H1 (cell line): ENCODE measurements around the gene CCDC198. TPM values are rescaled to one million over a fixed set of nuclear protein-coding genes. Genes with fewer than 3 reads are reported as not detected.

Source experiments
- CTCF ChIA-PET: fragments of 300-600 bp; sonication (Branson Sonifier 250); formaldehyde crosslinking; loops from one replicate; lab custom pipeline; 2021; ENCODE audit not compliant: partially characterized antibody; lab: Charles Lee
- POLR2A ChIA-PET: fragments of 300-600 bp; sonication (Branson Sonifier 250); formaldehyde crosslinking; loops from one replicate; lab custom pipeline; 2021; ENCODE audit warnings: inconsistent platforms; ENCODE audit not compliant: partially characterized antibody; lab: Charles Lee
- DNase-seq, 2 experiments: peaks; one replicate each; pipeline versions ENCODE4 v3.0.0 to v3.0.0-alpha.2; 2010 to 2022; ENCODE audit warnings: low spot score in 2 of 2, low read depth in 1 of 2, mixed read lengths in 1 of 2
- FAIRE-seq: peaks from 2 replicates; lab custom pipeline; 2011; peaks lifted over from hg19 to GRCh38; lab: Jason Lieb, UNC
- H2AFZ ChIP-seq: 2 replicates; pipeline ENCODE4 v1.8.1; 2012; ENCODE audit warnings: low read length, inconsistent platforms
- H2AK5ac ChIP-seq: 2 replicates; pipeline ENCODE4 v1.6.1; 2013; ENCODE audit warnings: low read depth, low read length
- H2BK120ac ChIP-seq: replicated peaks from 2 replicates; pipeline ENCODE3; 2013; ENCODE audit warnings: low read depth, low read length, inconsistent platforms
- H2BK12ac ChIP-seq: 2 replicates; pipeline ENCODE4 v1.6.1; 2013; ENCODE audit warnings: low read depth, low read length
- H2BK15ac ChIP-seq: 2 replicates; pipeline ENCODE4 v1.6.1; 2013; ENCODE audit warnings: low read length
- H2BK20ac ChIP-seq: 2 replicates; pipeline ENCODE4 v1.6.1; 2013; ENCODE audit warnings: low read length
- H2BK5ac ChIP-seq: 2 replicates; pipeline ENCODE4 v1.6.1; 2013; ENCODE audit warnings: low read depth, low read length
- H3K14ac ChIP-seq: 2 replicates; pipeline ENCODE4 v1.6.1; 2013; ENCODE audit warnings: inconsistent platforms; ENCODE audit not compliant: insufficient read length
- H3K18ac ChIP-seq: 2 replicates; pipeline ENCODE4 v1.6.1; 2013; ENCODE audit warnings: low read length; ENCODE audit errors: extremely low read depth
- H3K23ac ChIP-seq: 2 replicates; pipeline ENCODE4 v1.6.1; 2013; ENCODE audit warnings: inconsistent platforms; ENCODE audit not compliant: insufficient read length
- H3K23me2 ChIP-seq: 2 replicates; pipeline ENCODE4 v1.6.1; 2013; ENCODE audit warnings: low read depth, low read length
- H3K27ac ChIP-seq: 2 replicates; pipeline ENCODE4 v1.6.1; 2011; ENCODE audit warnings: low read depth, low read length, inconsistent platforms
- H3K27me3 ChIP-seq, 4 experiments: replicated peaks in 1 of 4; 1 replicate in 1 of 4; 2 replicates in 3 of 4; pipeline versions ENCODE4 v1.6.1 to v1.8.1; 2011 to 2013; ENCODE audit warnings: low read length in 3 of 4, mild to moderate bottlenecking in 3 of 4, inconsistent platforms in 2 of 4, mixed read lengths in 2 of 4, moderate library complexity in 1 of 4; ENCODE audit not compliant: control insufficient read depth in 3 of 4, insufficient read depth in 3 of 4; ENCODE audit errors: extremely low read depth in 1 of 4
- H3K36me3 ChIP-seq, 4 experiments: 2 replicates each; pipeline versions ENCODE4 v1.6.1 to v1.8.1; 2011 to 2013; ENCODE audit warnings: mild to moderate bottlenecking in 4 of 4, low read length in 3 of 4, moderate library complexity in 2 of 4, control low read depth in 1 of 4, inconsistent platforms in 1 of 4; ENCODE audit not compliant: insufficient read depth in 4 of 4, control insufficient read depth in 2 of 4
- H3K4ac ChIP-seq: replicated peaks from 2 replicates; pipeline ENCODE3; 2013; ENCODE audit warnings: low read length, low read depth, mixed read lengths, inconsistent platforms; ENCODE audit not compliant: insufficient read length
- H3K4me1 ChIP-seq, 4 experiments: replicated peaks in 1 of 4; 1 replicate in 1 of 4; 2 replicates in 3 of 4; pipeline versions ENCODE4 v1.6.1 to v1.8.1; 2011 to 2013; ENCODE audit warnings: low read length in 3 of 4, inconsistent platforms in 2 of 4, mixed read lengths in 1 of 4; ENCODE audit not compliant: insufficient read depth in 4 of 4, control insufficient read depth in 3 of 4
- H3K4me2 ChIP-seq, 2 experiments: 2 replicates each; pipeline versions ENCODE4 v1.6.1 to v1.8.1; 2011 to 2013; ENCODE audit warnings: low read depth in 2 of 2, low read length in 2 of 2, control low read depth in 1 of 2, inconsistent platforms in 1 of 2, mild to moderate bottlenecking in 1 of 2; ENCODE audit not compliant: insufficient read depth in 1 of 2
- H3K4me3 ChIP-seq, 4 experiments: fragments of 200-600, 300-600 bp in 1 of 4; sonication (generic), shearing (Covaris generic), sonication (Bioruptor Twin) in 1 of 4; 2 replicates each; pipeline versions ENCODE4 v1.5.1 to v1.8.1; 2011 to 2016; ENCODE audit warnings: low read length in 4 of 4, low read depth in 3 of 4, control low read depth in 2 of 4, inconsistent platforms in 2 of 4, mild to moderate bottlenecking in 2 of 4, mixed read lengths in 1 of 4, moderate library complexity in 1 of 4; ENCODE audit not compliant: insufficient read depth in 2 of 4; ENCODE audit errors: extremely low read depth in 1 of 4
- H3K56ac ChIP-seq: replicated peaks from 2 replicates; pipeline ENCODE3; 2013; ENCODE audit warnings: low read depth, mild to moderate bottlenecking, mixed read lengths, low read length, inconsistent platforms; ENCODE audit not compliant: insufficient read length
- H3K79me1 ChIP-seq: 2 replicates; pipeline ENCODE4 v1.6.1; 2013; ENCODE audit warnings: low read depth, low read length, control low read depth
- H3K79me2 ChIP-seq, 2 experiments: 2 replicates each; pipeline versions ENCODE4 v1.6.1 to v1.8.1; 2012 to 2013; ENCODE audit warnings: low read length in 2 of 2, mild to moderate bottlenecking in 2 of 2, inconsistent platforms in 1 of 2; ENCODE audit not compliant: insufficient read depth in 2 of 2, control insufficient read depth in 1 of 2
- H3K9ac ChIP-seq, 4 experiments: replicated peaks in 1 of 4; 1 replicate in 1 of 4; 2 replicates in 3 of 4; pipeline versions ENCODE4 v1.6.1 to v1.8.1; 2011 to 2013; ENCODE audit warnings: low read depth in 3 of 4, low read length in 3 of 4, control low read depth in 2 of 4, mild to moderate bottlenecking in 2 of 4, moderate library complexity in 2 of 4, inconsistent platforms in 1 of 4; ENCODE audit errors: extremely low read depth in 1 of 4
- H3K9me3 ChIP-seq, 2 experiments: 2 replicates each; pipeline versions ENCODE4 v1.6.1 to v1.8.1; 2012 to 2013; ENCODE audit warnings: mild to moderate bottlenecking in 2 of 2, moderate library complexity in 2 of 2, control low read depth in 1 of 2, inconsistent platforms in 1 of 2, low read depth in 1 of 2, low read length in 1 of 2, mixed read lengths in 1 of 2; ENCODE audit not compliant: insufficient read depth in 2 of 2
- H4K20me1 ChIP-seq, 2 experiments: replicated peaks in 1 of 2; 2 replicates each; pipeline versions ENCODE3 to v1.8.1; 2011 to 2013; ENCODE audit warnings: inconsistent platforms in 2 of 2, low read length in 2 of 2, mild to moderate bottlenecking in 1 of 2; ENCODE audit not compliant: insufficient read depth in 2 of 2, control insufficient read depth in 1 of 2
- H4K5ac ChIP-seq: 2 replicates; pipeline ENCODE4 v1.6.1; 2013; ENCODE audit warnings: low read length, low read depth, mixed read lengths, inconsistent platforms; ENCODE audit not compliant: insufficient read length
- H4K8ac ChIP-seq: 2 replicates; pipeline ENCODE4 v1.8.0; 2013; ENCODE audit warnings: mild to moderate bottlenecking, moderate library complexity, low read length, inconsistent platforms; ENCODE audit not compliant: insufficient read depth; ENCODE audit errors: extremely low read depth
- H4K91ac ChIP-seq: replicated peaks from 2 replicates; pipeline ENCODE3; 2013; ENCODE audit warnings: low read length, mixed read lengths, inconsistent platforms; ENCODE audit not compliant: insufficient read length
- BACH1 ChIP-seq: IDR thresholded peaks from 2 replicates; pipeline ENCODE4 v1.6.1; 2012; ENCODE audit warnings: low read length, improper control_type of control experiment
- CEBPB ChIP-seq: IDR thresholded peaks from 2 replicates; pipeline ENCODE4 v1.6.1; 2012; ENCODE audit warnings: low read depth, low read length
- CHD1 ChIP-seq: IDR thresholded peaks from 2 replicates; pipeline ENCODE4 v1.6.1; 2012; ENCODE audit warnings: low read depth, low read length, improper control_type of control experiment
- EGR1 ChIP-seq: IDR thresholded peaks from 2 replicates; pipeline ENCODE4 v1.6.1; 2011; ENCODE audit warnings: low read depth, low read length, borderline replicate concordance
- GTF2F1 ChIP-seq: IDR thresholded peaks from 2 replicates; pipeline ENCODE4 v1.6.1; 2012; ENCODE audit warnings: low read depth, low read length, improper control_type of control experiment, borderline replicate concordance
- KDM1A ChIP-seq: fragments of 200-600, 300-600 bp; sonication (generic); IDR thresholded peaks from 2 replicates; pipeline ENCODE4 v1.7.1; 2016; ENCODE audit warnings: mild to moderate bottlenecking, low read length, borderline replicate concordance
- MAFK ChIP-seq: IDR thresholded peaks from 2 replicates; pipeline ENCODE4 v1.6.1; 2012; ENCODE audit warnings: low read depth, mild to moderate bottlenecking, improper control_type of control experiment, low read length
- NANOG ChIP-seq: IDR thresholded peaks from 2 replicates; pipeline ENCODE4 v1.6.1; 2011; ENCODE audit warnings: low read length, low read depth, mild to moderate bottlenecking, inconsistent platforms; ENCODE audit not compliant: insufficient read depth, poor library complexity, severe bottlenecking
- RAD21 ChIP-seq, 2 experiments: IDR thresholded peaks in 1 of 2; conservative IDR thresholded peaks in 1 of 2; 2 replicates each; pipeline ENCODE4 v1.6.1; 2011; ENCODE audit warnings: low read depth in 2 of 2, low read length in 2 of 2, improper control_type of control experiment in 1 of 2, inconsistent platforms in 1 of 2, mild to moderate bottlenecking in 1 of 2, moderate library complexity in 1 of 2
- SIN3A ChIP-seq, 2 experiments: IDR thresholded peaks in 1 of 2; conservative IDR thresholded peaks in 1 of 2; 2 replicates each; pipeline ENCODE4 v1.6.1; 2011 to 2012; ENCODE audit warnings: low read length in 2 of 2, improper control_type of control experiment in 1 of 2, low read depth in 1 of 2, mild to moderate bottlenecking in 1 of 2
- SP4 ChIP-seq: IDR thresholded peaks from 2 replicates; pipeline ENCODE4 v1.6.1; 2012; ENCODE audit warnings: low read length, inconsistent platforms
- SRF ChIP-seq: IDR thresholded peaks from 2 replicates; pipeline ENCODE4 v1.6.1; 2011; ENCODE audit warnings: mild to moderate bottlenecking, low read depth, low read length, moderate library complexity
- SUZ12 ChIP-seq: fragments of 200-600 bp; sonication (generic); IDR thresholded peaks from 2 replicates; pipeline ENCODE4 v1.6.1; 2012; ENCODE audit warnings: mild to moderate bottlenecking, inconsistent platforms, low read length, moderate library complexity, mixed read lengths
- WGBS, 2 experiments: shearing (Covaris generic) in 1 of 2; methylation state at CpG; one replicate each; pipeline versions ENCODE4 v1.1.6 to v1.1.7; 2013 to 2015; ENCODE audit warnings: low lambda C conversion rate in 2 of 2, mixed read lengths in 2 of 2, inconsistent platforms in 1 of 2, low coverage in 1 of 2, missing lambda C conversion rate in 1 of 2; ENCODE audit not compliant: insufficient replicate concordance in 2 of 2, insufficient coverage in 1 of 2, insufficient read length in 1 of 2; ENCODE audit errors: extremely low coverage in 1 of 2, missing lambda C conversion rate in 1 of 2; 5-methylcytosine and 5-hydroxymethylcytosine counted together
- polyA plus RNA-seq, 7 experiments: library from polyadenylated mRNA; depleted of rRNA in 3 of 7; stranded (reverse) in 5 of 7; unstranded in 2 of 7; fragments of >200 nt in 5 of 7; fragments of 200-250 nt in 2 of 7; gene quantifications; 1 replicate in 5 of 7; 2 replicates in 1 of 7; 4 replicates in 1 of 7; pipeline versions ENCODE4 v1.2.1 to v1.2.3, GENCODE V29; 2011 to 2013; ENCODE audit warnings: missing spikeins in 2 of 7, mixed read lengths in 2 of 7
- total RNA-seq: library from RNA; stranded (reverse); fragmentation: NEBNext Ultra II Directional; extraction: Animal tissue kit (Norgen Biotek cat#: 25700); gene quantifications from 2 replicates; pipeline ENCODE4 v1.2.1, GENCODE V29; 2021
- TF ChIP-seq, protein P1 (sequence below): IDR thresholded peaks from 2 replicates; pipeline ENCODE4 v1.6.1; 2011; ENCODE audit warnings: low read length, improper control_type of control experiment

CCDC198 gene
- total and polyA plus RNA-seq, 2 of the 8 experiments (the other 6 are each of a cell fraction or from before 2014, with no cell fraction given) = not detected

DNA sequence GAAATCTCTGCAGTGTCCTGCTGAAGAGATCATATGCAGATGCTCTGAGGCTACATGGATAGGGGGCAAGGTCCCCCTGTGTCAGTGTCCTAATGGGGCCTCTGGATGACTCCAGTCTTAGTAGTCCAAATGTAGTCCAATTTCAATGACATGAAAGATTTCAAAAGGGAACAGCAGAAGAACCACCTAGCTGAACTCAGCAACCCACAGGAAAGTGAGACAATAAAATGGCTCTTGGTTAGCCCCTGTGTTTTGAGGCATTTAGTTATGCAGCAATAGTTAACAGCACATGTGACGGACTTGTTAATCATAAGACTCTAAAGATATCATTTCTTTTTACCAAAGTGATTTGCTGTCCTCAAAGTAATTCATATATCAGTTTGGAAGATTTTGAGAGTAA, 22.7 kb downstream of the CCDC198 start:
- DNase-seq = no peak
- no peak overlapping the region for H3K4me2 ChIP-seq
- no peak overlapping the region for H3K4me3 ChIP-seq
- no peak overlapping the region for H3K56ac ChIP-seq
- no peak overlapping the region for H3K23ac ChIP-seq
- no peak overlapping the region for H3K14ac ChIP-seq
- H3K9ac ChIP-seq = no peak overlapping the region
- peaks cover 0 to 7% of the 10 kb centered on the region in 2 experiments; a peak in 2 of 4 replicates for H3K9me3 ChIP-seq
- no peak overlapping the region for H2BK12ac ChIP-seq
- WGBS, 2 experiments = 95% methylated on average over 1 of the region's 1 CpG; no CpG with 5 or more reads in 1 of the 2 experiments
- H3K79me1 ChIP-seq = no peaks in the 10 kb centered on the region
- no peak overlapping the region for H4K5ac ChIP-seq
- H4K91ac ChIP-seq = no peak overlapping the region
- H3K18ac ChIP-seq = no peak overlapping the region
- H4K20me1 ChIP-seq = no peaks in the 10 kb centered on the region
- CTCF ChIA-PET = interaction anchor here (0.7 to 1.5 kb wide), 3 partner anchors 17 to 393 kb away, joined by 3 to 4 read pairs (median 3); no protein-coding TSS in a partner anchor
- H2AFZ ChIP-seq = no peak overlapping the region
- H2AK5ac ChIP-seq = no peak overlapping the region
- no peaks in the 10 kb centered on the region for H3K36me3 ChIP-seq
- H2BK20ac ChIP-seq = no peak overlapping the region
- no peak for FAIRE-seq
- H3K4ac ChIP-seq = no peak overlapping the region
- H2BK120ac ChIP-seq = no peak overlapping the region
- POLR2A ChIA-PET = no interaction called here
- H2BK5ac ChIP-seq = no peak overlapping the region
- no peaks in the 10 kb centered on the region for H3K23me2 ChIP-seq
- no peak overlapping the region for H2BK15ac ChIP-seq
- H4K8ac ChIP-seq = no peak overlapping the region
- no peak overlapping the region for H3K27ac ChIP-seq
- H3K79me2 ChIP-seq = no peaks in the 10 kb centered on the region
- no peaks in the 10 kb centered on the region for H3K27me3 ChIP-seq
- H3K4me1 ChIP-seq = no peaks in the 10 kb centered on the region
- no peak for TF ChIP-seq KDM1A
- TF ChIP-seq SUZ12 = no peak
- TF ChIP-seq CHD1 = no peak
- TF ChIP-seq SIN3A (conservative IDR thresholded peaks at IDR 0.05 in 1 of 2, IDR thresholded peaks at IDR 0.05 in 1 of 2; ENCODE audit: low read depth in 1 of 2, low read length in 2 of 2) = no peak
- TF ChIP-seq, protein P1, sequence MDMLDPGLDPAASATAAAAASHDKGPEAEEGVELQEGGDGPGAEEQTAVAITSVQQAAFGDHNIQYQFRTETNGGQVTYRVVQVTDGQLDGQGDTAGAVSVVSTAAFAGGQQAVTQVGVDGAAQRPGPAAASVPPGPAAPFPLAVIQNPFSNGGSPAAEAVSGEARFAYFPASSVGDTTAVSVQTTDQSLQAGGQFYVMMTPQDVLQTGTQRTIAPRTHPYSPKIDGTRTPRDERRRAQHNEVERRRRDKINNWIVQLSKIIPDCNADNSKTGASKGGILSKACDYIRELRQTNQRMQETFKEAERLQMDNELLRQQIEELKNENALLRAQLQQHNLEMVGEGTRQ = no peak
- no peak for TF ChIP-seq EGR1
- TF ChIP-seq GTF2F1 = no peak
- no peak for TF ChIP-seq SP4
- TF ChIP-seq RAD21 (IDR thresholded peaks at IDR 0.05 in 1 of 2, conservative IDR thresholded peaks at IDR 0.05 in 1 of 2; ENCODE audit: low read depth in 2 of 2, low read length in 2 of 2) = no peak
- TF ChIP-seq SRF = no peak
- no peak for TF ChIP-seq MAFK
- no peak for TF ChIP-seq NANOG
- TF ChIP-seq CEBPB = no peak
- TF ChIP-seq BACH1 = no peak
